ENCODE results near the gene TMEM234. TPM values are rescaled to one million over a fixed set of nuclear protein-coding genes. Genes with fewer than 3 reads are reported as not detected.

TMEM234 gene
- total RNA-seq, 1 experiment from 2014 or later, result 7.7 TPM

GRCh38 chr1:32186077-32186476 lies 36.1 kb downstream of the TMEM234 start:
- no peak for DNase-seq
- CTCF ChIA-PET, result no interaction called here
- Histone ChIP-seq H3K9me2 (replicated peaks; ENCODE audit: low read length) (no peaks in the 10 kb centered on the region), H3K4me2 (ENCODE audit: low read length) (no peak overlapping the region), H3K27me3 (ENCODE audit: low read length) (no peaks in the 10 kb centered on the region), H3K9me3 (ENCODE audit: low read length) (no peaks in the 10 kb centered on the region), H3K27ac (ENCODE audit: low read length) (no peak overlapping the region), H3K36me3 (ENCODE audit: low read depth, low read length) (peaks cover 67% of the 10 kb centered on the region), H3K79me2 (ENCODE audit: low read length) (peaks cover 60% of the 10 kb centered on the region), H3F3A (ENCODE audit: low read length, unreplicated experiment) (no peaks in the 10 kb centered on the region), H4K20me1 (ENCODE audit: low read length) (peaks cover 4% of the 10 kb centered on the region; the same call in 1 of the 2 replicates), H2AFZ (ENCODE audit: low read length) (no peak overlapping the region), H3K4me1 (ENCODE audit: insufficient read depth, low read length) (peaks cover 8% of the 10 kb centered on the region), H3K4me3 (ENCODE audit: low read length) (no peak overlapping the region), H3K9ac (ENCODE audit: low read length) (no peak overlapping the region)
- intact Hi-C loops (cut with micrococcal nuclease), result no loop called here
- ATAC-seq, result no peak
- TF ChIP-seq CTCF (conservative IDR thresholded peaks at IDR 0.05; ENCODE audit: low read depth, low read length) (no peak), EZH2phosphoT487 (IDR thresholded peaks at IDR 0.05; ENCODE audit: borderline replicate concordance, low read length) (no peak), EZH2 (IDR thresholded peaks at IDR 0.05; ENCODE audit: low read length, unreplicated experiment) (no peak)
- BruUV-seq (replicated peaks), result no TSS peak
- POLR2A ChIA-PET (ENCODE audit: unreplicated experiment), result no interaction called here

GRCh38 chr1:32184650-32185049 lies 37.5 kb downstream of the TMEM234 start:
- TF ChIP-seq EZH2phosphoT487 (IDR thresholded peaks at IDR 0.05; ENCODE audit: borderline replicate concordance, low read length) (no peak), EZH2 (IDR thresholded peaks at IDR 0.05; ENCODE audit: low read length, unreplicated experiment) (no peak), CTCF (conservative IDR thresholded peaks at IDR 0.05; ENCODE audit: low read depth, low read length) (no peak)
- H3K4me1 ChIP-seq (ENCODE audit: insufficient read depth, low read length), result peaks cover 13% of the 10 kb centered on the region

GRCh38 chr1:32182060-32182459 lies 40.1 kb downstream of the TMEM234 start:
- BruUV-seq (replicated peaks), result no TSS peak
- H3K9me3 ChIP-seq (ENCODE audit: low read length), result no peaks in the 10 kb centered on the region
- H3K4me3 ChIP-seq (ENCODE audit: low read length), result no peak overlapping the region
- intact Hi-C loops (cut with micrococcal nuclease), result no loop called here
- TF ChIP-seq CTCF (conservative IDR thresholded peaks at IDR 0.05; ENCODE audit: low read depth, low read length) (no peak), EZH2 (IDR thresholded peaks at IDR 0.05; ENCODE audit: low read length, unreplicated experiment) (no peak), EZH2phosphoT487 (IDR thresholded peaks at IDR 0.05; ENCODE audit: borderline replicate concordance, low read length) (no peak)
- no peak overlapping the region for H2AFZ ChIP-seq (ENCODE audit: low read length)
- ChIA-PET CTCF (no interaction called here), POLR2A (ENCODE audit: unreplicated experiment) (no interaction called here)
- peak overlapping the region; percentile 86 for H3K4me2 ChIP-seq (ENCODE audit: low read length)
- no peak overlapping the region for H3K27ac ChIP-seq (ENCODE audit: low read length)
- H3K9ac ChIP-seq (ENCODE audit: low read length), result no peak overlapping the region
- H3K36me3 ChIP-seq (ENCODE audit: low read depth, low read length), result peaks cover 33% of the 10 kb centered on the region
- peaks cover 12% of the 10 kb centered on the region; the same call in 1 of the 2 replicates for H4K20me1 ChIP-seq (ENCODE audit: low read length)
- ATAC-seq (no peak), DNase-seq (no peak)
- H3F3A ChIP-seq (ENCODE audit: low read length, unreplicated experiment), result no peaks in the 10 kb centered on the region
- H3K27me3 ChIP-seq (ENCODE audit: low read length), result no peaks in the 10 kb centered on the region
- H3K4me1 ChIP-seq (ENCODE audit: insufficient read depth, low read length), result peaks cover 18% of the 10 kb centered on the region
- peaks cover 67% of the 10 kb centered on the region for H3K79me2 ChIP-seq (ENCODE audit: low read length)
- H3K9me2 ChIP-seq (replicated peaks; ENCODE audit: low read length), result no peaks in the 10 kb centered on the region

More at GRCh38 chr1:32184650-32185049, 37.5 kb downstream of the TMEM234 start:
- H3K27me3 ChIP-seq (ENCODE audit: low read length), result no peaks in the 10 kb centered on the region
- intact Hi-C loops (cut with micrococcal nuclease), result no loop called here
- no peak overlapping the region for H3K4me2 ChIP-seq (ENCODE audit: low read length)
- ChIA-PET POLR2A (ENCODE audit: unreplicated experiment) (interaction anchor here (0.7 kb wide), 1 partner anchor 210 kb away, joined by 3 read pairs; the partner anchor contains the start of gene BSDC1), CTCF (no interaction called here)
- no peaks in the 10 kb centered on the region for H3K9me2 ChIP-seq (replicated peaks; ENCODE audit: low read length)
- H3K4me3 ChIP-seq (ENCODE audit: low read length), result no peak overlapping the region
- H3K9ac ChIP-seq (ENCODE audit: low read length), result no peak overlapping the region
- DNase-seq (no peak), ATAC-seq (no peak)
- no peak overlapping the region for H3K27ac ChIP-seq (ENCODE audit: low read length)
- no peaks in the 10 kb centered on the region for H3F3A ChIP-seq (ENCODE audit: low read length, unreplicated experiment)
- no peak overlapping the region for H2AFZ ChIP-seq (ENCODE audit: low read length)
- H4K20me1 ChIP-seq (ENCODE audit: low read length), result peaks cover 12% of the 10 kb centered on the region; the same call in 1 of the 2 replicates
- peaks cover 57% of the 10 kb centered on the region for H3K36me3 ChIP-seq (ENCODE audit: low read depth, low read length)
- no peaks in the 10 kb centered on the region for H3K9me3 ChIP-seq (ENCODE audit: low read length)
- BruUV-seq (replicated peaks), result no TSS peak
- H3K79me2 ChIP-seq (ENCODE audit: low read length), result peaks cover 74% of the 10 kb centered on the region
